Measurements from ENCODE around the gene B3GNT5.

B3GNT5 gene

DNA sequence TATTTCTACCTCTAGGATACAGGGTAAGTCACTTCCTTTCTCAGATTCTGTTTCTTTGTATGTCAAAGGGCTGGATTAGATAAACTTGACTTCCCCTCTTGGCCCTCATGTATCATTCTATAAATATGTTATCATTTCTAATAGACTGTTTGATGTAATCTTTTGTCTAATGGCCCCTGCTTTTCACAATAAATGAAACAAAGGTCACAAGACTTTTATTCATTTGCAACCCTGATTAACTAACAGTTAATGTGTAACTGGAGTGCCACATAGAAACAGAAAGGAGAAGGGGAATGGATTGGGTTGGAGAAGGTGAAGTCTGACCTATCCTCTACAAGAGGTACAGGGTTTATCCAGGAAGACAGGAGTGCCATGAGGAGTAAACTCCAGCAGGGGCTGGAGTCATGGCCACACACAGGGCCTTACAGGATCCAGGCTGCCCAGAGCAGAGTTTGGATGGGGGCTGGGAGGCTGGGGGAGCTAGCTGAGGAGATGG is 8.0 kb upstream of the B3GNT5 start:
- TF ChIP-seq, protein P1, sequence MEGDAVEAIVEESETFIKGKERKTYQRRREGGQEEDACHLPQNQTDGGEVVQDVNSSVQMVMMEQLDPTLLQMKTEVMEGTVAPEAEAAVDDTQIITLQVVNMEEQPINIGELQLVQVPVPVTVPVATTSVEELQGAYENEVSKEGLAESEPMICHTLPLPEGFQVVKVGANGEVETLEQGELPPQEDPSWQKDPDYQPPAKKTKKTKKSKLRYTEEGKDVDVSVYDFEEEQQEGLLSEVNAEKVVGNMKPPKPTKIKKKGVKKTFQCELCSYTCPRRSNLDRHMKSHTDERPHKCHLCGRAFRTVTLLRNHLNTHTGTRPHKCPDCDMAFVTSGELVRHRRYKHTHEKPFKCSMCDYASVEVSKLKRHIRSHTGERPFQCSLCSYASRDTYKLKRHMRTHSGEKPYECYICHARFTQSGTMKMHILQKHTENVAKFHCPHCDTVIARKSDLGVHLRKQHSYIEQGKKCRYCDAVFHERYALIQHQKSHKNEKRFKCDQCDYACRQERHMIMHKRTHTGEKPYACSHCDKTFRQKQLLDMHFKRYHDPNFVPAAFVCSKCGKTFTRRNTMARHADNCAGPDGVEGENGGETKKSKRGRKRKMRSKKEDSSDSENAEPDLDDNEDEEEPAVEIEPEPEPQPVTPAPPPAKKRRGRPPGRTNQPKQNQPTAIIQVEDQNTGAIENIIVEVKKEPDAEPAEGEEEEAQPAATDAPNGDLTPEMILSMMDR (IDR thresholded peaks at IDR 0.05; ENCODE audit: control insufficient read depth, extremely low read depth, insufficient read depth): no peak
- DNase-seq (ENCODE audit: low read depth): no peak
- no peak overlapping the region for H3K4me3 ChIP-seq (ENCODE audit: low read depth, low read length)

DNA sequence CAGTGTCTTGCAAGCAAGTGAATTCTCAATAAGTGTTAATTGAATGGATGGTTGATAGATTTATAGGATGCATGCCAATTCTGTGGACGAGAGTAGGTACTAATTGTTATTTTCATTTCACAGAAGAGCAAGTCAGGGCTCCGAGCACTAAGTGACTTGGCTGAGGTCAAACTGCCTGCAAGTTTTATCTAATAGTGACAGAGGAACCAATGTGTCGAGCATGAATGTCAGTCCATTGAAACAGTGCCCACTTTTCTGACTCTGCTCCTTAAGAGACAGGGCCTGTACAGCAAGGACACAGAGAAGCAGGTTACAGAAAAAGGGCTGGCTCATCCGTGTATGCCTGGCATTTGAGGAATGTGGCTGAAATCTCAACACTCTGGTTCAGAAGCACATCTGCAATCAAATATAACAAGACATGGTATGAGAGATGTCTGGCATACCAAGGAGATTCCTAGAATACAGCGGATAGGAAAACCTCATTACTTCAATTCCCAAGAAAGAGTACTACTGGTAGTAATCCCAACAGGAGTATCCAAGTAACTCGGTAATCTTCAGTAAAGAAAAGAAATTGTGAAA is 6.0 kb upstream of the B3GNT5 start:
- TF ChIP-seq, protein P1 (IDR thresholded peaks at IDR 0.05; ENCODE audit: control insufficient read depth, extremely low read depth, insufficient read depth): no peak
- DNase-seq (ENCODE audit: low read depth): no peak
- no peak overlapping the region for H3K4me3 ChIP-seq (ENCODE audit: low read depth, low read length)

DNA sequence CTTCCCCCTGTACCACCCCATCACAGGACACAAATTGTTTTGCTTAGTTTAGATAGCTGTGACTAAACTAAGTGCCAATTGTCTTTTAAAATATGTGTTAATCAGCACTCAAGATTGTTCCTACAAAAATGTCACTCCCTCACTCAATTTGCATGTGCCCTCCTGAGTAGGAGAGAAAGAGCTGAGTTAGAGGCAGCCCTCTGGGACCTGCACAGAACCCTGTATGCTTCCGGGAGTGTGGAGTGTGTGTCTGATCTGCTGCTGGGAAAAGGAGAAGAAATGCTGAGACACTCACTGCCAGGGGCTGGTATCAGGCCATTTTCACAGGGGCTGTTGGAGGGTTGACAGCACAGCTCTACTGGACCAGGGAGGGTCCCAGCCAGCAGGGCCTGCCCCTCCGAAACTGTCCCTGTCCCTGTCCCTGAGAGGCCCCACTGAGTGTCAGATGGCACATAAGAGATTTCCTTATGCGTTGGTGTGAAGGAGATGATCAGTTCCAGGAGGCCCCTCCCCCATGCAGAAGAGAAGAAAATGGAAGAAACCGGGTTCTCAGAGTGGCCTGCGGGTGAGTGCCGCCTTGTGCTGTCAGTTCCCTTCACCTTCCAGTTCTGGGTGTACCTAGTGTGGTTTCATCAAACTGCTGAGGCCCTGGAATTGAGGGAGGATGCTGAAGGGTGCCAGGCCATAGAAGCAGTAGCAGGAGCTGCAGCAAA is 3.9 kb upstream of the B3GNT5 start:
- TF ChIP-seq, protein P1 (IDR thresholded peaks at IDR 0.05; ENCODE audit: control insufficient read depth, extremely low read depth, insufficient read depth): no peak
- H3K4me3 ChIP-seq (ENCODE audit: low read depth, low read length): no peak overlapping the region
- DNase-seq (ENCODE audit: low read depth): no peak

DNA sequence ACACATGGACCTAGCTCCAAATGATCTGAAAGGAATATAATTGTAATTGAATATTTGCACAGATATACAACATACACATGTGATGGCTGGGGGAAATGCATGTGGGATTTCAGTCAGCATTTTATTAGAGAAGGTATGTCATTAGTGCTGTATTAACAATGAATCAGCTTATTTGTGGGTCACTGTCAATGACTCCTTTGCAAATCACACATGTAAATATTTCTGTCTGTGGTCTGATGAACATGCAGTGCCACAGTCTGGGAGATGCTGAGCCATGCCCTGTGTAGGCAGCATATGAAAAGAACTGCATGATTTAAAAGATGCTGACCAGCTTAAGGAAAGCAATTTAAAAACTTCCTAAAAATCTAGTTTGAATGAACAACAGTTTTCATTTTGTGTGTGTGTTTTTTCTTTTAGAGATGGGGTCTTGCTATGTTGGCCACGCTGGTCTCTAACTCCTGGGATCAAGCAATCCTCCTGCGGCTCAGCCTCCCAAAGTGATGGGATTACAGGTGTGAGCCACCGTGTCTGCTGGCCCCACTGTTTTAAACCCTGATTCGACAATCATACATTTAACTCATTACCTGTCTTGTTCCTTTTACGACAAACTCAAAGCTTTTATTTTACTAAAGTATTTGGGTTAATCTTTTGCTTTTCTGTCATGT is 803 bp upstream of the B3GNT5 start:
- no peak overlapping the region for H3K4me3 ChIP-seq (ENCODE audit: low read depth, low read length)
- DNase-seq (ENCODE audit: low read depth): no peak
- TF ChIP-seq, protein P1 (IDR thresholded peaks at IDR 0.05; ENCODE audit: control insufficient read depth, extremely low read depth, insufficient read depth): no peak

DNA sequence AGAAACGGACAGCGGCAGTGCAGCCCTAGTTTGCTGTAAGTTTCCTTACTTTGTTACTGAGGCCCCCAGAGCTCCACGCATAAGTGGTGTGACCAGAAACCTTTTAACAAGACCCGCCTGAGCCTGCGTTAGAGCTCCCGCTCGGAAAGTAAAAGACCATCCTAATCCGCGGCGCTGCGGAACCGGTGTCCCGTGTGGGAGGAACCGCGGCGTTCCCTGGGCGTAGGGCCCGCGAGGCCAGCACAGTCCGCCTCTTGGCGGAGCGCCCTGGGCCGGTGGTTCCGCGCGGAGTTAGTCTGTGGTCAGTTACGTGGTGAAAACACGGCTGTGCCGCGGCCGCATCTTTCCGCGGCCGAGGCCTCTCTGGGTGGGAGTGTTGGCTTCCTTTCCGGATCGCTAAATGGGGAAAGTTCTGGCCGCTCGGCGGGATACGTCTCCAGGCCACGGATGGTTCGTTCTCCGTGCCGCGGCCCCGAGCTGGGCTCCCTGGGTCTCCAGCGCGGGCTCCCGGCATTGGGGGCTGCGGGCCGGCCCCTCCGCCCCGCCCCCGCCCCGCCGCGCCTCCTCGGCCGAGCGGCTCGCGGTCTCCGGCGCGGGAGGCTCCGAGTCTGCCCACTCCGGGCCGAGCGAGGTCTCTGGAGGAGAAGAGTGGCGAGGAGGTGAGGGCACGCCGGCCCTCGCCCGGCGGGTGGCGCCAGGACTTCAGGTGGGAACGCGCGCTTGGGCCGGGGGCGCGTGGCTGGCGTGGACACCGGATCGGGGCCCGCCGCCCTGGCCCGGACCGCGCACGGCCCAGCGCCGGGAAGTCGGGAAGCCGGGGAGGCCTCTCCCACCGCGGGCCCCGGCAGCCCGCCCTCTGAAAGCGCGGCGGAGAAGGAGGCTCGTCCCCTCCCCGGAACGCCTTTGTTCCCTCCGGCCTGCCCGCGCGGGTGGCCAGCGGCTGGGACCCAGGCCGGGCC is 754 bp downstream of the B3GNT5 start:
- TF ChIP-seq, protein P1 (IDR thresholded peaks at IDR 0.05; ENCODE audit: control insufficient read depth, extremely low read depth, insufficient read depth): peak; percentile 25; the same call in 1 of the 2 replicates
- DNase-seq (ENCODE audit: low read depth): no peak
- peak overlapping the region; percentile 47 for H3K4me3 ChIP-seq (ENCODE audit: low read depth, low read length)

All from LNCaP clone FGC (cell line).